Type B pancreatic cell (in vitro differentiated cells): Measurements from ENCODE around the gene PCNT. TPM values are rescaled to one million over a fixed set of nuclear protein-coding genes. Genes with fewer than 3 reads are reported as not detected.

Experiments used
- DNase-seq: peaks from one replicate; pipeline ENCODE4 v3.0.0; 2021; ENCODE audit warnings: mixed read lengths; ENCODE audit not compliant: unreplicated experiment; ENCODE audit errors: extremely low spot score
- H3K27ac Mint-ChIP-seq: 2 replicates; pipeline ENCODE4 v1.8.0; 2021; ENCODE audit warnings: mild to moderate bottlenecking, mixed read lengths
- H3K27me3 Mint-ChIP-seq: 2 replicates; pipeline ENCODE4 v1.8.0; 2021; ENCODE audit warnings: mixed read lengths
- H3K36me3 Mint-ChIP-seq: 2 replicates; pipeline ENCODE4 v1.8.0; 2021; ENCODE audit warnings: mixed read lengths
- H3K4me1 Mint-ChIP-seq: one replicate; pipeline ENCODE4 v1.8.0; 2021; ENCODE audit warnings: mixed read lengths; ENCODE audit not compliant: unreplicated experiment
- H3K4me3 Mint-ChIP-seq: 2 replicates; pipeline ENCODE4 v1.8.0; 2021; ENCODE audit warnings: mild to moderate bottlenecking, mixed read lengths
- H3K9me3 Mint-ChIP-seq: 2 replicates; pipeline ENCODE4 v1.8.0; 2021; ENCODE audit warnings: mixed read lengths
- long read RNA-seq: library from polyadenylated mRNA; unstranded; transcript quantifications from one replicate; pipeline ENCODE4 v2.0.0, GENCODE V29; 2020
- total RNA-seq: library from RNA; stranded (reverse); gene quantifications from 2 replicates; pipeline ENCODE4 v1.2.1, GENCODE V29; 2021; ENCODE audit warnings: low replicate concordance
- TF ChIP-seq, protein P1 (sequence below): fragments of 200-600 bp; sonication (generic); conservative IDR thresholded peaks from 2 replicates; pipeline ENCODE4 v1.5.0; 2021; ENCODE audit warnings: antibody characterized with exemption, mild to moderate bottlenecking

The PCNT gene, protein sequence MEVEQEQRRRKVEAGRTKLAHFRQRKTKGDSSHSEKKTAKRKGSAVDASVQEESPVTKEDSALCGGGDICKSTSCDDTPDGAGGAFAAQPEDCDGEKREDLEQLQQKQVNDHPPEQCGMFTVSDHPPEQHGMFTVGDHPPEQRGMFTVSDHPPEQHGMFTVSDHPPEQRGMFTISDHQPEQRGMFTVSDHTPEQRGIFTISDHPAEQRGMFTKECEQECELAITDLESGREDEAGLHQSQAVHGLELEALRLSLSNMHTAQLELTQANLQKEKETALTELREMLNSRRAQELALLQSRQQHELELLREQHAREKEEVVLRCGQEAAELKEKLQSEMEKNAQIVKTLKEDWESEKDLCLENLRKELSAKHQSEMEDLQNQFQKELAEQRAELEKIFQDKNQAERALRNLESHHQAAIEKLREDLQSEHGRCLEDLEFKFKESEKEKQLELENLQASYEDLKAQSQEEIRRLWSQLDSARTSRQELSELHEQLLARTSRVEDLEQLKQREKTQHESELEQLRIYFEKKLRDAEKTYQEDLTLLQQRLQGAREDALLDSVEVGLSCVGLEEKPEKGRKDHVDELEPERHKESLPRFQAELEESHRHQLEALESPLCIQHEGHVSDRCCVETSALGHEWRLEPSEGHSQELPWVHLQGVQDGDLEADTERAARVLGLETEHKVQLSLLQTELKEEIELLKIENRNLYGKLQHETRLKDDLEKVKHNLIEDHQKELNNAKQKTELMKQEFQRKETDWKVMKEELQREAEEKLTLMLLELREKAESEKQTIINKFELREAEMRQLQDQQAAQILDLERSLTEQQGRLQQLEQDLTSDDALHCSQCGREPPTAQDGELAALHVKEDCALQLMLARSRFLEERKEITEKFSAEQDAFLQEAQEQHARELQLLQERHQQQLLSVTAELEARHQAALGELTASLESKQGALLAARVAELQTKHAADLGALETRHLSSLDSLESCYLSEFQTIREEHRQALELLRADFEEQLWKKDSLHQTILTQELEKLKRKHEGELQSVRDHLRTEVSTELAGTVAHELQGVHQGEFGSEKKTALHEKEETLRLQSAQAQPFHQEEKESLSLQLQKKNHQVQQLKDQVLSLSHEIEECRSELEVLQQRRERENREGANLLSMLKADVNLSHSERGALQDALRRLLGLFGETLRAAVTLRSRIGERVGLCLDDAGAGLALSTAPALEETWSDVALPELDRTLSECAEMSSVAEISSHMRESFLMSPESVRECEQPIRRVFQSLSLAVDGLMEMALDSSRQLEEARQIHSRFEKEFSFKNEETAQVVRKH (N-terminal part only)
- total RNA-seq: 30.8 and 50.3 TPM in 2 replicates
- long read RNA-seq, partial matches to known transcripts: 34 of 39 reads
- long read RNA-seq, other reads (novel, unspliced or antisense): 5 of 39 reads

DNA sequence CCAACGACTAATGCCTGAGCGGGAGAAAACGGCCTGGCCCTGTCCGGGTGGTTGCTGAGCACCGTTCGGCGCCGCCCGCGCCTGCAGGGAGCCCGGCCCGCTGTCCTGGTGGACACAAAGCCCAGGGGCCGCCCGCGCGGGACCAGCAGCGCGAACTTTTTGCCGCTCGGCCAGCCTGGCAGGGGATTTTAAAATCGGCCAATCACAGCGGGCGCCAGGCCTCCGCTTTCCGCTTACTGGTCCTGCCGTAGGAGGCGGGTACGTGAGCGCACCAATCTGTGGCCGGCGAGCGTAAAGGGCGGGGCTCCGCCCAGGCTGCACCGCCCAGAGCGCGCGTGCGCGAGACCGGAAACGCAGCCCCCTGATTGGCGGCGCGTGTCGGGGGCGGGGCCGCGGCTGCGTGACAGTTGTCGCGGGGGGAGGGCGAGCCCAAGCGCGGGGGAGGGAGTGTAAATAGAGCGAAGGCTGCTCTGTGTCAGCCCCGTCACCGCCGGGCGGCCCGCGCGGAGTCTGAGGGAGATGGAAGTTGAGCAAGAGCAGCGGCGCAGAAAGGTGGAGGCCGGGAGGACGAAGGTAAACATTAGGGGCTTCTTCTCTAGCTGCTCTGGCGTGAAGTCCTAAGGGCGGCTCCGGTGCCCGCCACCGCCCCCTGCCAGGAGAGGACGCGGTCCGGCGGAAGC is at the start of gene PCNT, which contains the start of gene C21orf58:
TSS of gene PCNT (plus strand) at position 447 of the 680 bp plus-strand sequence. CDS start at position 520, 73 bp downstream.
TSS of gene C21orf58 (minus strand) at position 161 of the 680 bp plus-strand sequence. CDS start 1,132 bp downstream, outside the sequence.
- DNase-seq: peak; percentile 99
- H3K4me1 Mint-ChIP-seq: peaks cover 25% of the 10 kb centered on the region
- H3K27me3 Mint-ChIP-seq: no peaks in the 10 kb centered on the region
- TF ChIP-seq, protein P1, sequence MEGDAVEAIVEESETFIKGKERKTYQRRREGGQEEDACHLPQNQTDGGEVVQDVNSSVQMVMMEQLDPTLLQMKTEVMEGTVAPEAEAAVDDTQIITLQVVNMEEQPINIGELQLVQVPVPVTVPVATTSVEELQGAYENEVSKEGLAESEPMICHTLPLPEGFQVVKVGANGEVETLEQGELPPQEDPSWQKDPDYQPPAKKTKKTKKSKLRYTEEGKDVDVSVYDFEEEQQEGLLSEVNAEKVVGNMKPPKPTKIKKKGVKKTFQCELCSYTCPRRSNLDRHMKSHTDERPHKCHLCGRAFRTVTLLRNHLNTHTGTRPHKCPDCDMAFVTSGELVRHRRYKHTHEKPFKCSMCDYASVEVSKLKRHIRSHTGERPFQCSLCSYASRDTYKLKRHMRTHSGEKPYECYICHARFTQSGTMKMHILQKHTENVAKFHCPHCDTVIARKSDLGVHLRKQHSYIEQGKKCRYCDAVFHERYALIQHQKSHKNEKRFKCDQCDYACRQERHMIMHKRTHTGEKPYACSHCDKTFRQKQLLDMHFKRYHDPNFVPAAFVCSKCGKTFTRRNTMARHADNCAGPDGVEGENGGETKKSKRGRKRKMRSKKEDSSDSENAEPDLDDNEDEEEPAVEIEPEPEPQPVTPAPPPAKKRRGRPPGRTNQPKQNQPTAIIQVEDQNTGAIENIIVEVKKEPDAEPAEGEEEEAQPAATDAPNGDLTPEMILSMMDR: peak; percentile 1
- peaks cover 23% of the 10 kb centered on the region for H3K36me3 Mint-ChIP-seq
- H3K4me3 Mint-ChIP-seq: peak within 1 kb of the TSS; percentile 95
- peak within 1 kb of the TSS; percentile 98 for H3K27ac Mint-ChIP-seq
- H3K9me3 Mint-ChIP-seq: no peaks in the 10 kb centered on the region

DNA sequence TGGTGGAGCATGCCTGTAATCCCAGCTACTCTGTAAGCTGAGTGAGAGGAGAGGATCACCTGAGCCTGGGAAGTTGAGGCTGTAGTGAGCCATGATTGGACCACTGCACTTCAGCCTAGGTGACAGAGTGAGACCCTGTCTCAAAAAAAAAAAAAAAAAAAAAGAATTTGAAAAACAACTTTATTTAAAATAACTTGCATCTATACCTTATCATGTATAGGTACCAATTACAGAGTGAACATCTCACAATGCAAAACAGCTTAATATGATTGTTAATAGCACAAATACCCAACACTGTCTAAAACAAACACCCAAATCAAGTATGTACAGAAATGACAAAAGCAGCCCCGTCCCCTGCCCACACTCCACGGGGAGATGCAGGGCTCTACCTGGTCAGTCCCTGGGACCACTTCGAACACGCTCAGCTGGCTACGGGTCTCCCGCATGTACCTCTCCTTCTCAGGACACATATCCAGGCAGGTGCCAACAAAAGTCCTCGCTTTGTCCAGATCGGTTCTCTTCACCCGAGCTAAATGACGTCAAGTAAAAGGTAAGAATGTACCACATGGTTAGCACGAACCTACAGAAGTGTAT is 49.1 kb upstream of the PCNT start:
- no peak for DNase-seq
- TF ChIP-seq, protein P1: no peak
- no peaks in the 10 kb centered on the region for H3K9me3 Mint-ChIP-seq
- no peaks in the 10 kb centered on the region for H3K4me1 Mint-ChIP-seq
- H3K27me3 Mint-ChIP-seq: no peaks in the 10 kb centered on the region
- no peak overlapping the region for H3K4me3 Mint-ChIP-seq
- H3K27ac Mint-ChIP-seq: no peak overlapping the region
- H3K36me3 Mint-ChIP-seq: peaks cover 24% of the 10 kb centered on the region

DNA sequence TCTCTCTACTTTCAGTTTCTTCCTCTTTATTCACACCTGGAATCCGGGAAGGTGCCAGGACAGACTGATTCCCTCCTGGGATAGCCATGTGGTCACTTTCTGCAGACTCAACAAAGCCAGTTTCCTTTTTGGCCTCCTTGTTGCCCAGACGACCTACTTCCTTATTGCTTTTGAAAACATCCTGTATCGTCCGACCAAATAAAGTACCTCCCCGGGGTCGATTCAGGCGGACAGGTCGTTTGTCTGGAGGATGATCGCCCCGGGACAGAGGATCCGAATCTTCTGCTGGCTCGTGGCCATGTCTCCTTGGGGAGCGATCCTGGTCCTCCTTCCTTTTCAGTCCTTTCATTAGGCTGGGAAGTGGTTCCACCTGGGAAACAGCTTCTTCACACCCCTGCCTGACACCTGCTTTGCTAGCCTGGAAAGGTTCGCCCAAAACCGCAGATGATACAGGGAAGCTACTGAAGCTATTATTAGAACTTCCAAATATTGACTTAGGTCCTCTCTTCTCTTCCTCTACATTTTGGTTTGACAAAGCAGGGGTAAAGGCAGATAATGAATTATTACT is 39.8 kb upstream of the PCNT start:
- Mint-ChIP-seq H3K9me3 (peaks cover 5% of the 10 kb centered on the region), H3K36me3 (peaks cover 28% of the 10 kb centered on the region), H3K4me1 (peaks cover 24% of the 10 kb centered on the region), H3K4me3 (peak overlapping the region; percentile 76), H3K27ac (peak overlapping the region; percentile 46), H3K27me3 (no peaks in the 10 kb centered on the region)
- TF ChIP-seq, protein P1: no peak
- no peak for DNase-seq

DNA sequence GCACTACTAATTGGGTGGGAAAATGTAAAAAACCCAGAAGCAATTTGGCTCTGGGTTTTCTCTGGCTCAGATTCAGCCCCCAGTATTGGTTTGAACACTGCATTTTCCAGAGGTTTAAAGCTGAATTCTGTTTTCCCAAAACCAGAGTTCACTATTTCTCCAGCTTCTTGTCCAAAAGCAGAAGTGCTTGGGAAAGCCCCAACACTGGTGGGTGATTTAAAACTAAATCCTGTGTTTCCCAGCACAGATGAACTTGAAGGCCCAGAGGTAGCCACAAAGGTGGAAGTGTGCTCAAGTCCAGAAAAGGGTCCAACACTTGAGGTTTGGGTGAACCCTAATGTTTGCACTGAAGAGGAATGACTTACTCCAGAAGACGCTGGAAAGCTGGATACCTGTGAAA is 39.2 kb upstream of the PCNT start:
- TF ChIP-seq, protein P1: no peak
- Mint-ChIP-seq H3K36me3 (peaks cover 28% of the 10 kb centered on the region), H3K4me3 (peak overlapping the region; percentile 95), H3K9me3 (peaks cover 5% of the 10 kb centered on the region), H3K4me1 (peaks cover 24% of the 10 kb centered on the region), H3K27me3 (no peaks in the 10 kb centered on the region), H3K27ac (peak overlapping the region; percentile 85)
- no peak for DNase-seq
